NCI-H1417 (cell line): ENCODE data around the gene FIZ1.

ENCODE experiments used
- DNase-seq, 3 experiments: peaks; one replicate each; lab custom pipeline; 2025; lab: John Stamatoyannopoulos, UW

The FIZ1 gene

DNA sequence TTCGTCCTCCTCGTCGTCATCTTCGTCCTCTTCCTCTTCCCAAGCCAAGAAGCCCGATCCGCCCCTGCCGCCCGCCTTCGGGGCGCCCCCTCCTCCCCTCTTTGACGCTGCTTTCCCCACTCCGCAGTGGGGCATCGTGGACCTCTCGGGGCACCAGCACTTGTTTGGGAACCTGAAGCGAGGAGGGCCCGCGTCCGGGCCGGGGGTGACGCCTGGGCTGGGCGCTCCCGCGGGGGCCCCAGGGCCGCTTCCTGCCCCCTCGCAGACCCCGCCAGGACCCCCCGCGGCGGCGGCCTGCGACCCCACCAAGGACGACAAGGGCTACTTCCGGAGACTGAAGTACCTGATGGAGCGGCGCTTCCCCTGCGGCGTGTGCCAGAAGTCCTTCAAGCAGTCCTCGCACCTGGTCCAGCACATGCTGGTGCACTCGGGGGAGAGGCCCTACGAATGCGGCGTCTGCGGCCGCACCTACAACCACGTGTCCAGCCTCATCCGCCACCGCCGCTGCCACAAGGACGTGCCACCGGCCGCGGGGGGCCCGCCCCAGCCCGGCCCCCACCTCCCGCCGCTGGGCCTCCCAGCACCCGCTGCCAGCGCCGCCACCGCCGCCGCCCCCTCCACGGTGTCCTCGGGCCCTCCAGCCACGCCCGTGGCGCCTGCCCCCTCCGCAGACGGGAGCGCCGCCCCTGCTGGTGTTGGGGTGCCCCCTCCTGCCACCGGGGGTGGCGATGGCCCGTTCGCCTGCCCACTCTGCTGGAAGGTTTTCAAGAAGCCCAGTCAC is 14.8 kb upstream of the FIZ1 start:
- DNase-seq = no peak

DNA sequence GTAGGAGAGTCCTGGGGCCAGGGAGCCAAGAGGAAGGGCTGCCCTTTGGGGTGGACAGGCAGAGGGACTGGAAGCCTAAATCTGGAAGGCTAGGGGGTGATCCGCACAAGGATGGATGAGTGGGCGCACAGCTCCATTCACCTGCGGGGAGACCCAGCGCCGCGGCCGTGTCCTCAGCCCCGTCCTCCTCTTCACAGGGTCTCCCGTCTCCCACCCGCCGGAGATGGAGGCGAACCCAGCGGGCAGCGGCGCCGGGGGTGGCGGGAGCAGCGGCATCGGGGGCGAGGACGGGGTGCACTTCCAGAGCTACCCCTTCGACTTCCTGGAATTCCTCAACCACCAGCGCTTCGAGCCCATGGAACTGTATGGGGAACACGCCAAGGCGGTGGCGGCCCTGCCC is 14.1 kb upstream of the FIZ1 start:
- DNase-seq = no peak

DNA sequence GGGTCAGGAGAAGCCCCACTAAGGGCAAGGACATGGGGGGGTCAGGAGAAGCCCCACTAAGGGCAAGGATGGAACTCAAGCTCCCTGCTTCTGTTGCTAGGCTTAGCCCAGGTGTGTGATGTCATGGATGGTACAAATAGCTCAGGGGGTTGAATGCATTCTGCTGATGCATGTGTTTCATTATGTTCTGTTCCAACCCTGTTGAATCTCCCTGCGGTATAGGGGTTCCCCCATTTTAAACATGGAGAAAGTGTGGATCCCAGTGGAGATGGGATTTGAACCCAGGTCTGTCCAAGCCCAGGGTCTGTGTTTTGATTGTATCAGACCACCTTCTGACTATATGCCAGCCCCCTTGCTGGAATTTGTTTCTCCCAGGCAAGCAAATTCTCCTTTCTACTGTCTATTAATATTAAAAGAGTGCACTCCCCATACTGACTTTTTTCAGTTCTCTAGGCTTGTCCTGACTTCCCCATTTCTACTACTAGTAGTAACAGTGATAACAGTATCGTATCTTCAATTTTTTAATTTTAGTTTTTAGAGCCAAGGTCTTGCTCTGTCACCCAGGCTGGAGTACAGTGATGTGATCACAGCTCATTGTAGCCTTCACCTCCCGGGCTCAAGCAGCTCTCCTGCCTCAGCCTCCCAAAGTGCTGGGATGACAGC is 12.8 kb upstream of the FIZ1 start:
- DNase-seq = no peak

DNA sequence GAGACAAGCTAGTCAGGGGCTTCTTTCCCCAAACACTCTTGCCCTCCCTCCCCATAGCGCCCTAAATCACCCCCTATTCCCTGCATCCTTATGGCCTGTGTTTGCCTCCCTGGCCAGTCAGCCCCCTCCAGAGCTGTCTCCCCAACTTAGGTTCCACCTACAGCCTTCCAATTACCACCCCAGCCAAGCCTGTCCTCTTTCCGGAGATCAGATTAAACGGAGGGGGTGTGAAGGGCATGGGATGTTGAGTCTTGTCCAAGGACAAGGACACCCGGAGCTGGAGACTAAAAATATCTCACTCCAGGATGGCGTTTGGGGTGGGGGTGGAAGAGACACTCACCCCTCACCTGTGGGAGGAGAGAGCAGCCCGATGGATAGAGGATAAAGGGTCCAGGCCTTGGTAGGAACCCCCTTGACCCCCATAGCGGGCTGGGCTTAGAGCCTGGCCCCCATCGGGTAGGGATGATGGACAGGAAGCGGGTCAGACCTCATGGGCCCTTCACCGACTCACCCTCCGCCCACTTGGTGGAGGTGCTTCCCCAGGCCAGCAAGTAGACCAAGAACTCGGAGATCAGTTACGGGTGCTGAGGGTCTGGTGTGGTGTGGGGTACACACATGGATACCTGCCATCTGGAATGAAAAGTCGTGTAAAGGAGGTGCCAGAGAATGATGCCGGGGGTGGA is 12.1 kb upstream of the FIZ1 start:
- DNase-seq = no peak

DNA sequence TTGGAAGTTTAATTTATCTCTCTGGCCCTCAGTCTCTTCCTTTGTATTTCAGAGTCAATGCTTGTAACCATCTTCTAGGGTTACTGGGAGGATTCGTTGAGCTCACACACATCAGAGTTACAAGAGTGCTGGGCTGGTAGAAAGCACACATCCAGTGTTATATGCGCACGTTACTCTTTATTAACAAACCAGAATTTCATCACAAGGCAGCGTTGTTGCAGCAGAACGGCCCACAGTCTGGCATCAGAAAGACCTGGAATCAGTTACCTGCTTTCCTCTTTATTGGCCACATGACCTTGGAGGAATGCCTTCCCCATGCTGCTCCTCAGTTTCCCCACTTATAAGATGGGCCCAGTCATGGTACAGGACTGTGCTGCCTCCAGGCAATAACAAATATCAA is 10.0 kb upstream of the FIZ1 start:
- no peak for DNase-seq

DNA sequence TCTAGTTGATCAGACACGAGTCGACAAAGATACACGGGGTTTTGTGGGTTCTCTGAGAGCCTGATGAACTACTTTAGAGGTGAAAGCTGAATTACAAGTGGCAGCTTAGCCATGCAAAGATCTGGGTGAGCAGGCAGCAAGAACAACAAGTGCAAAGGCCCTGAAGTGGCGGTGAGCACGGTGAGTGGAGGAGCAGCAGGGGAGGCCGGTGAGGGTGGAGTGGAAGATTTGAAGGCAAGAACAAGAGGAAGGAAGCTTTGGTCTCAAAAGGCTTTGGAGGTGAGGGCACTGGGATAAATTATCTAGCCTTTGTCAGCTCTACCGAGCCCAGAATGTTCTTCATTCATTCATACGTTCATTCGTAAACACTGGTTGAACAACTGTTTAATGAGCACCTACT is 7.5 kb upstream of the FIZ1 start:
- DNase-seq = no peak

DNA sequence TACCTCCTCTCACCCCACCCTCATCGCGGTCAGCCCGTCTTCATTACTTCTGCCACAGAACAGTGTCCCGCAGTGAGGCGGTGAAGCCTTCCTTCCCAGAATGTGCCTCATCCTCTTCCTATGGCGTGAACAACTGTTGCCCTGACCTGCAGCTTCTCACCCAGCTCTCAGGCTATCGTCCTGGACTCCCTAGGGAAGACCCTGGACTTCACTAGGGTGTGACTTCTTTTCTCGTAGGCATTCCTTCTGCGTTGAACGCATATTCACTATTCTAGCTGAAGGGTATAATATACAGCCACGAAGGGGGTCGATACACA is 7.1 kb upstream of the FIZ1 start:
- no peak for DNase-seq

DNA sequence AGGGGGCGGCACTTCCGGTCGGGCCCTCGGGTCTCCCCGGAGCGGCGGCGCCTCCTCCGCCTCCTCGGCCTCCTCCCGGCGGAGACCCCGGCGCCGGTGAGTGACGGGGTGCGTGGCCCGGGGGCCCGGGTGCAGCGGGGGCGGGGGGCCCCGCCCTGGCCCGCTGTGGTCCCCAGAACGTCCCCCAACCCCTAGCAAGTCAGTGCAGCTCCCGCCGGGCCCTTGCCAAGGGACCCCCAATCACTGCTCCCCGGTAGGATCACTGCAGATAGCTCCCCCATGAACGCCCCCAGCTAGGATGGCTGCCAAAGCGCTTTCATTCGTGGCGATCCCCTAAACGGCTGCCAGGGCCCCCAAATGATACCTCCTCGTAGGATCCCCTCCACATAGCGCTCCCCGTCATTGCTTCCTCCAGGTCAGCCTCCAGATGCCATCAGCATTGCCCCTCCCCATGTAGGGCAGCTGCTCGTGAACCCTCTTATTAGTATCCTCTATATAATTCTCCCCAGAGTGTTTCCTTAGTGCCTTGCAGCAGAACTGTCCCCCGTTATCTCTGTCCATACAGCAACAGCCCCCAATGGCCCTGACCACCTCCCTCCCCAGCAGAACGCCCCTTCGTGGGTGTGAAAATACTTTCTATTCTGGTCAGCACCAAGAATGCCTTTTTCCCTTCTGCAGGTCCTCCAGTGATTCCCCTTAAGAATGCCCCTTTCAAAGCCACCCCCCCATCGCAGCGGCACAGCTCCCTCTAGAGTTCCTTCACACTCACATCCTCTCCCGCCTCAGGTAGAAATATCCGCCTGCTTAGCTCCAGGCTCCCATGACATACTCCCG is 6.5 kb upstream of the FIZ1 start, which contains the start of gene ZNF865:
Gene ZNF865 (plus strand): TSS at position 11 of the 834 bp plus-strand sequence. CDS start 7,972 bp downstream, outside the sequence.
- peak; percentile 64 to 85 (median 71) for DNase-seq

DNA sequence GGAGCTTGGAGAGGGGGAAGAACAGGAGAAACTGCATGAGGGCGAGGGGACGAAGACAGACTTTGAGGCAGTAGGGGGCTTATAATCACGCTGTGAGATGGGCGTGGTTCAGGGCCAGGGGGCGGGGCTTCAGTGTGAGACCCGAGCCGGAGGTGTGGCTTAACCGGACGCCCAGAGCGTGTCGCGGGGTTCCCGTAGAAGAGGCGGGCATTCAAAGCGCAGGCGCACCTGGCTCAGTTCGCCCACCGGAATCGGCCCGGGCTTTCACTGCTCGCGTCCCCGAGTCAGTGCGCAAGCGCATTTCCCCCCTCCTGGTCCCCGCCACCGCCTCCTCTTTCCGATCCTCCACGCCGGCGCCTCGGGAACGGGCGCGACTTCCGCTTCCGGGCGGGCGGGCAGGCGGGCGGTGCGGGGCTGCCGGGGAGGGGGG is 5.9 kb upstream of the FIZ1 start:
- DNase-seq = peak; percentile 95 to 98 (median 97)

DNA sequence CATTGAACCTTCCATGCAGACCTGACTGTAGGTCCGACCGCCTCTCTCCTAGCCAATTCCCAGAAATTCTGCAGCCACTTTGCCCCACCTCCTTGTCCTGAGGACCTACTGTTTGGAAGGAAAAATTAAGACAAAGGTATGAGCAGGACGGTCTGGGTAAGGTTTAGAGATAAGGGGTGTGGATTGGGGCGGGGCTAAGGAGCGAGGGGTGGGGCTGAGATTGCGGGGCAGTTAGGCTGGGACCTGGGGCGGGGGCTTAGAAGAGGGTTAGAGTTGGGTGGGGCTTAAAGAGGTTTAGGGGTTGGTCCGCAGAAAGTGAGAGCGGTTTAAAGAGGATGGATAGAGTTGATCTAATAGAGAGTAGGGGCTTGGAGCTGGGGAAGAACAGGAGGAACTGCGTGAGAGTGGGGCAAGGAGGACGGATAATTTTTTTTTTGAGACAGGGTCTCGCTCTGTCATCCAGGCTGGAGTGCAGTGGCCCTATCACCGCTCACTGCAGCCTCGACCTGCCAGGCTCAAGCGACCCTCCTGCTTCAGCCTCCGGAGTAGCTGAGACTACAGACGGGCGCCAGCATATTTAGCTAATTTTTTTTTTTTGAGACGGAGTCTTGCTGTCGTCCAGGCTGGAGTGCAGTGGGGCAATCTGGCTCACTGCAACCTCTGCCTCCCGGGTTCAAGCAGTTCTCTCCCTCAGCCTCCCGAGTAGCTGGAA is 4.4 kb upstream of the FIZ1 start:
- no peak for DNase-seq

DNA sequence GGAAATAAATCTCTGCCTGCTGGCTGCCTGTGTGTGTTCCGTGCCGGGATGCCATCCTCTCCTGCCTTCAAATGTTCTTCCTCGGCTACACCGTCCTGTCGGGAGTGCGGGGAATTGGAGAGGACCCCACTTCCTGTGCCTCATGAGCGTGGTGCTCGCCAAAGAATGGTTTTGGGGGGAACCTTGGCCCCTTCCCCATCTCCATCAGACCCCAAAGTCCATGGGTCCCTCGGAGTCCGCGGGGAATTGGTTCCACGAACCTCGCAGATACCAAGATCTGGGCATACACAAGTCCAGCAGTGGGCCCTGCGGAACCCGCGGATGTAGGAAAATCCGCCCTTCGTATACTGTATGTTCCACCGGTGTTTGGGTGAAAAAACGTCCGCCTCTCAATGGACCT is 3.8 kb upstream of the FIZ1 start:
- no peak for DNase-seq

DNA sequence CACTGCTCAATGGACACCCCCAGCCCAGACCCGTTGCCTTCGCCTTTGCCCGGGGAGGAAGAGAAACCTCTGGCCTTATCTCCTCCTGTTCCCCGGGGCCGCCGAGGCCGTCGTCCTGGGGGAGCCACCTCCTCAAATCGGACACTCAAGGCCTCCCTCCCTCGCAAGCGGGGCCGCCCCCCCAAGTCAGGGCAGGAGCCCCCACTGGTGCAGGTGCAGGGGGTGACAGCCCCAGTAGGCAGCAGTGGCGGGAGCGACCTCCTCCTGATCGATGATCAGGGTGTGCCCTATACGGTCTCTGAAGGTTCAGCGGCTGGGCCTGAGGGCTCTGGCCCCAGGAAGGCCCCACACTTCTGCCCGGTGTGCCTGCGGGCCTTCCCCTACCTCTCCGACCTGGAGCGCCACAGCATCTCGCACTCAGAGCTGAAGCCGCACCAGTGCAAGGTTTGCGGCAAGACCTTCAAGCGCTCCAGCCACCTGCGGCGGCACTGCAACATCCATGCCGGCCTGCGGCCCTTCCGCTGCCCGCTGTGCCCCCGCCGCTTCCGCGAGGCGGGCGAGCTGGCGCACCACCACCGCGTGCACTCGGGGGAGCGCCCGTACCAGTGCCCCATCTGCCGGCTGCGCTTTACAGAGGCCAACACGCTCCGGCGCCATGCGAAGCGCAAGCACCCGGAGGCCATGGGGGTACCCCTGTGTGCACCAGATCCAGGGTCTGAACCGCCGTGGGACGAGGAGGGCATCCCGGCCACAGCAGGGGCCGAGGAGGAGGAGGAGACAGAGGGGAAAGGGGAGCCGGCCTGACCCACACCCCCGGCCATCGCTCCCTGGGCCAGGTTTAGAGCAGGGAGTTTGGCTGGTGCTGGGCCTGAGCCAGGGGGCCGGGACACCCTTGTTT is 3.0 kb upstream of the FIZ1 start:
- DNase-seq = no peak

DNA sequence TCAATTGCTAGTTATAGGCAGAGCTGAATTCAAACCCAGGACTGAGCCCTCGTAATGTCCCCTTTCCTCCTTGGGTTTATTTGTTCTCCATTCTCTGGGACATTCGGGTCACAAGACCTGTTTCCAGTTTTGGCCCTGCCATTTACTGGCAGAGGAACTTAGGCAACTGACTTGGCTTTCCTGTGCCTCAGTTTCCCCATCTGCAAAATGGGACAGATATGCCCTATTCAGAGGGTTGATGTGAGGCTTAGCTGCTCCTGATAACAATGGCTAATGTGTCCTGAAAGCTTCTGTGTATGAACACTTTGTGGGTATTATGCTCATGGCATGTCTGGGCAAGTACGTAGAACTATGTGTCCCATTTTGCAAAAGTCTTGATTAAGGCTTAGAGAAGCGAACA is 1.8 kb upstream of the FIZ1 start:
- DNase-seq = peak in 1 of 3 experiments; percentile 44

DNA sequence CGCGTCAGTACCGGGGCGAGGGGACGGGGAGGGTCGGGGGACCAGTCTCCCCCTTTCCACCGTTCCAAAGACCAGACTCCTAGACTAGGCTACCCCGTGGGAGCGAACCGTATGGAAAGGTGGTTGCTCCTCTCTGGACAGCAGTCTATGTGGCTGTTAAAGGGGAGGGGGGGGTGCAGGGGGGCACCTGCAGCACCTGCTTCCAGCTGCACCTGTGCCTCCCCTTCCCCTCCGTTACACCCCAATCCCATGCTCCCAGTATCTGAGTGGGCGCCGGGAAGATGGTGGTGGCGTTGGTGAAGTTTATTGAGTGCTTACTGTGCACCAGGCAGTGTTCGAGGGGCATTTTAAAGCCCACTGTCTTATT is 1.3 kb upstream of the FIZ1 start:
- DNase-seq = no peak

DNA sequence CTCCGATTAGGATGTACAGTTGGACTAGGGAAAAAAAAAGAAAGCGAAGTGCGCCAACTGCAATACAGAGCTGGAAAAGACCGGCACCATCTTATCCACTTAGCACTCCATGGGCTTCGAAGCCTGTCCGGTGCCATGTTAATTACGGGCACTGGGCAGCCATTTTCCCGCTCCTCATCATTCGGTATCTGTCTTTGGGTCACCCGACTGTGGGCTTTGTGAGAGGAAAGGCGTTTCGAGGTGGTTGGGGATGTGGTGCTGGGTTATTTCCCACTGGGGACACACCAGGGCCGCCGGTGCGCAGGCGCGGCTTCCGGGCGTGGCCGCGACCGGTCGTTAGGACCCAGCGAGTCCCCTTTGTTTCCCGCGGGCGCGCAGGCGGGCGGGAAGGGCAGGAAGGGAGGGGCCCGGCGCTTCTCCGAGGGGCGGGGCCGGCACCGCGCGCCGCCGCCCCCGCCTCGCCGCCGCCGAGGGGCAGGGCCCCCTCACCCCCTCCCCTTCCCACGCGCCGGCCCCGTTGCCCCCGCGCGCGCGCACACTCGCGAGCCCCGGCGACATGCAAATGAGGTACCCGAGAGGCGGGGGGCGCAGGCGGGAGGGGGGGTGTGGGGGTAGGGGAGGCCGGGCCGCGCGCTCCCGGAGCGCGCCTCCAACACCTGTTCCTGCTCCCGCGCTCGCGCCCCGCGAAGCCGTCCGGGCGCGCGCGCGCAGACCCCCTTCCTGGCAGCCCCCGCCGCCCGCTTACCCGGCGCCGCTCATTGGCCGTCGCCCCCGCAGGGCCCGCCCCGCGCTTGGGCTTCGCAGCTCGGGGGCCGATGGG is 735 bp upstream of the FIZ1 start, which contains the start of gene ZNF524:
Gene ZNF524 (plus strand): TSS at position 447 of the 820 bp plus-strand sequence. CDS start 1,825 bp downstream, outside the sequence.
- DNase-seq = peak; percentile 96 to 99 (median 98)

DNA sequence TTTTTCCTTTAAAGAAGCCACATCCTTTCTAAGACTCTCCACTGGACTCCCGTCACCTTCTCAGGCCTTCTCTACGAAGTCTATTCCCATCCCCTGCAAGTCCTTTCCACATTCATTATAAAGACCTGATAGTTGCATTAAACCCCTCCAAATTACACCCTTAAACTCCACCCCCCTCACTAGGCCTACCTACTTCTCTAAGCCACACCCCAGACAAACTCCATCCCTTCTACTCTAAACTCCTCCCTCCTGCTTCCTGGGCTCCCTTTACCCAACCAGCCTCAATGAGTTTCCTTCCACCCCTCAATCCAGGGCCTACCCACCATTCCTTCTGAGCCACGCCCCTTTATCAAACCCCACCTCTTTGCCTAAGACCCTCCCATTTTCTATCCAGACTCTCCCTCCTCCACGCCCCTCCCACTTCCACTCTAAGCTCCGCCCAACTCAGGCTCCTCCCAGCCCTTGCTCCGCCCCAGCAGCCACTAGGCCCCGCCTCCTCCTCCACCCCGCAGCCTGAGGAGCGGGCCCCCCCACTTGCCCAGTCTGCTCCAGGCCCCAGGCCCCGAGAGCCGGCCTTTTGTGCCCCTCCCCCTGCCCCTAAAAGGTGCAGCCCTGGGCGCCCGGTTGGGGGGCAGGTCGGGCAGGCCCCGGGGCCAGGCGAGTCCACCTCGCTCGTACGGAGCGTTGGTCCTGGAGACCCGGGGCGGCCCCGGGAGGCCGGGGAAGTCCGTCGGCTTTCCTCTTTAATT is 424 bp downstream of the FIZ1 start:
- DNase-seq = peak; percentile 93 to 97 (median 95)

DNA sequence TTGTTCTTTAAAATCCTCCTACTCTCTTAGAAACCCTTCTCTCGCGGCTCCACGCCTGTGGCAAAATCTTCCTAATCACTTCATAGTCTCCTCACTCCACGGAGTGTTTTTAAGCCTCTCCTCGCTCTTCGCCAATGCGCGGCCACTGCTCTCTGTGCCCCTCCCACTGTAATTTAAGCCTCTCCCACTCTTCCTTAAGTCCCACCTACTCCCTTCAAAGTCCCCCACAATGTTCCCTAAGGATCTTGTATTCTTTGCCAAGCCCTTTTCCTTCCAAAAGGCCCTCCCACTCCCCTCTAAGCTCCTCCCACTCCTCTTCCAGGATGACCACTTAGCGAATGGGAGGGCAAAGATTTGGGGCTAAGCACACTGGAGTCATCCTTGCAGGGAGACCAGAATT is 1.3 kb downstream of the FIZ1 start:
- no peak for DNase-seq

DNA sequence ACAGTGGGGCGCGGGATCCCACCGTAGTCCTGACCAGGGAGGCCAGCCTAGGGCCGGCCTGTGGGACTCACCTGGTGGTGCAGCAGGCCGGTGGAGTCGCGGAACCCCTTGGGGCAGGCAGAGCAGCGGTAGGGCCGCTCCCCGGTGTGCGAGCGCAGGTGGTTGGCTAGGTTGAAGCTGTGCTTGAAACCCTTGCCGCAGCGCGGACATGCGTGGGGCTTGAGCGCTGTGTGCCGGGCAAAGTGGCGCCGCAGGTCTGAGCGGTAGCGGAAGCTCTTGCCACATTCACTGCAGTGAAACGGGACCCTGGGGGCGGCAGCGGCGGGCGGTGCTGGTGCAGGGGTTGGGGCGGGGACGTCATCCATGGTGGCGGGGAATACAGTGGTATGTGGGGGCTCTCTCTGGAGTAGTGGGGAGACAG is 1.8 kb downstream of the FIZ1 start:
- no peak for DNase-seq

DNA sequence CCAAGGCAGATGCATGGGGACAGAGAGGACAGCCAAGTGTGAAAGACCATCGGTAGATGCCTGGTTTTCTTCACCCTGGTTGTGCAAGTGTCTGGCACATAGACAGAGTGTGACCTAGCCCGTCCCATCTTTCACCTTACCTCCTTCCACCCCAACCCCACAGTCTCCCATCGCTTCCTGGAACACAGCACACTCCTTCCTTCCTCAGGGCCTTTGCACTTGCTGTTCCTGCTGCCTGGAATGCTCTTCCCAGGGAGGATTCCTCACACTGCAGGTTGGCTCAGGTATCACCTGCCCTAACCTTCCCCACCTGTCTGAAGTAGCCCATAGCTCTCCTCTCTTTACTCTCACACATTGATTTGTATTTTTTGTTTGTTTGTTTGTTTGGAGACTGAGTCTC is 3.0 kb downstream of the FIZ1 start:
- no peak for DNase-seq
